Astrocyte of the spinal cord (primary cell): ENCODE results near the gene ZC3H7B.
A peak's percentile ranks its signal among the peaks of the same experiment; 100 is the strongest.

Source experiments
- DNase-seq: peaks from one replicate; pipeline ENCODE4 v3.0.0; 2011; ENCODE audit warnings: low read depth, low spot score
- H3K4me3 ChIP-seq: 2 replicates; pipeline ENCODE4 v1.5.1; 2011; ENCODE audit warnings: low read depth, mild to moderate bottlenecking, low read length, moderate library complexity
- in situ Hi-C: cut with HindIII; loops from 2 replicates; pipeline ENCODE4 v1.10.0; 2017; ENCODE audit warnings: low sequenced_read_pairs
- TF ChIP-seq, protein P1 (sequence below): IDR thresholded peaks from 2 replicates; pipeline ENCODE4 v1.5.1; 2012; ENCODE audit warnings: low read depth, mild to moderate bottlenecking, low read length, inconsistent platforms

Gene ZC3H7B

DNA sequence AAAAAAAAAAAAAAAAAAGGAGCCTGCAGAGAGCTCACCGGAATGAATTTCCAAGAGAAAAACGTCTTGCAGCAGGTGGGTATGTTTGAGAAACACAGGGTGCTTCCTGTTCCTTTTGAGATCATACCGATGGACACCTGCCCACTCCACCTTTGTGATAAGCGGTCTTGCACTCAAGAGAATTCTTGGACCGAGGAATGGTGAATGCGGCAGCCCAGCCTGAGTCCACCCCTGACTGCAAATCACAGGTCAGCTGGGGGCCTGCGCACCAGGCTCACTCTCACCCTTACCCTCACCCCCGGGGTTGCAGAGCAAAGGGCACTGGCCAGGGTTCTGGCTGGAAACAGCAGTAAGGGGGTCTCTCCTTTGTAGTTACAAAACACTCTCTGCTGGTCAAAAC is 63.6 kb downstream of the ZC3H7B start:
- in situ Hi-C loops, result no loop called here
- DNase-seq, result no peak
- TF ChIP-seq, protein P1, sequence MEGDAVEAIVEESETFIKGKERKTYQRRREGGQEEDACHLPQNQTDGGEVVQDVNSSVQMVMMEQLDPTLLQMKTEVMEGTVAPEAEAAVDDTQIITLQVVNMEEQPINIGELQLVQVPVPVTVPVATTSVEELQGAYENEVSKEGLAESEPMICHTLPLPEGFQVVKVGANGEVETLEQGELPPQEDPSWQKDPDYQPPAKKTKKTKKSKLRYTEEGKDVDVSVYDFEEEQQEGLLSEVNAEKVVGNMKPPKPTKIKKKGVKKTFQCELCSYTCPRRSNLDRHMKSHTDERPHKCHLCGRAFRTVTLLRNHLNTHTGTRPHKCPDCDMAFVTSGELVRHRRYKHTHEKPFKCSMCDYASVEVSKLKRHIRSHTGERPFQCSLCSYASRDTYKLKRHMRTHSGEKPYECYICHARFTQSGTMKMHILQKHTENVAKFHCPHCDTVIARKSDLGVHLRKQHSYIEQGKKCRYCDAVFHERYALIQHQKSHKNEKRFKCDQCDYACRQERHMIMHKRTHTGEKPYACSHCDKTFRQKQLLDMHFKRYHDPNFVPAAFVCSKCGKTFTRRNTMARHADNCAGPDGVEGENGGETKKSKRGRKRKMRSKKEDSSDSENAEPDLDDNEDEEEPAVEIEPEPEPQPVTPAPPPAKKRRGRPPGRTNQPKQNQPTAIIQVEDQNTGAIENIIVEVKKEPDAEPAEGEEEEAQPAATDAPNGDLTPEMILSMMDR, result no peak
- no peak overlapping the region for H3K4me3 ChIP-seq

DNA sequence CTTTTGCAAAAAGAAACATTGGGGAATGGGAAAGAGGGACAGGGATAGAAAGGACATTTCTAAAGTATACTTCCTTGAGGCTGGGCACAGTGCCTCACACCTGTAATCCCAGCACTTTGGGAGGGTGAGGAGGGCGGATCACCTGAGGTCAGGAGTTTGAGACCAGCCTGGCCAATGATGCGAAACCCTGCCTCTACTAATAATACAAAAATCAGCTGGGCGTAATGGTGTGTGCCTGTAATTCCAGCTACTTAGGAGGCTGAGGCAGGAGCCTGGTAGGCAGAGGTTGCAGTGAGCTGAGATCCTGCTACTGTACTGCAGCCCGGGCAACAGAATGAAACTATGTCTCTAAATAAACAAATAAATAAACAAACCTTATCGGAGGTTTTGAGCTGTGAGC is 64.1 kb downstream of the ZC3H7B start:
- in situ Hi-C loops, result no loop called here
- TF ChIP-seq, protein P1, result no peak
- DNase-seq, result no peak
- H3K4me3 ChIP-seq, result no peak overlapping the region

DNA sequence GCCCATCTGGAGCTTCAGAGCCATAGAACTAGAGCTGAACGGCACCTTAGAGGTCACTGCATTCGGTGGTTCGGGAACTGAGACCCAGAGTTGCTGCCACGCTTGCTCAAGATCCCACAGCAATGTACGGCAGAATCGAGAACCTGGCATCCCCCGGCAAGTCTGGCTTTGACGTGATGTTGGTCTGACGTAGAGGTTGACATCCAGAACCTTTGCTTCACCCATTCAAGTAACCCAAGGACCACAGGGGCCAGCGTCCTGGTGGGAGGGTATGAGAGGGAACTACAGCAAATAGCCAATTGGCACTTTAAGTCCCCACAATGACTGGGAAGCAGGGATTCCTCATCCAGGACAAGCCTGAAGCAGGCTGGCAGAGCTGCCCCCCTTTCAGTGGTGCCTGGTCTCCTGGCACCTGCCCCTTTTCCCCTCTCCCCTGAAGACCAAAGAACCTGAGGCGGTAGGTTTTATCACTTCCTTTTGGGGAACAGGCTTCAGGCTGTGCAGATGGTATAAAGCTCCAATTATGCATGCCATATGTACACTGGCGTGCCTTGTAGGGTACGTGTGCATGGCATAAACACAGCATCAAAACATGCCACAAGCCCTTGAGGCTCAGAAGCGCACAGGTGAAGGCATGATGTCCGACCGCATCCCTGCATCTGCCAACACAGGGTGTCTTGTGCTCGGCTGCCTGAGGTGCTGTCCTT is 65.2 kb downstream of the ZC3H7B start:
- H3K4me3 ChIP-seq, result no peak overlapping the region
- TF ChIP-seq, protein P1, result no peak
- in situ Hi-C loops, result no loop called here
- no peak for DNase-seq

DNA sequence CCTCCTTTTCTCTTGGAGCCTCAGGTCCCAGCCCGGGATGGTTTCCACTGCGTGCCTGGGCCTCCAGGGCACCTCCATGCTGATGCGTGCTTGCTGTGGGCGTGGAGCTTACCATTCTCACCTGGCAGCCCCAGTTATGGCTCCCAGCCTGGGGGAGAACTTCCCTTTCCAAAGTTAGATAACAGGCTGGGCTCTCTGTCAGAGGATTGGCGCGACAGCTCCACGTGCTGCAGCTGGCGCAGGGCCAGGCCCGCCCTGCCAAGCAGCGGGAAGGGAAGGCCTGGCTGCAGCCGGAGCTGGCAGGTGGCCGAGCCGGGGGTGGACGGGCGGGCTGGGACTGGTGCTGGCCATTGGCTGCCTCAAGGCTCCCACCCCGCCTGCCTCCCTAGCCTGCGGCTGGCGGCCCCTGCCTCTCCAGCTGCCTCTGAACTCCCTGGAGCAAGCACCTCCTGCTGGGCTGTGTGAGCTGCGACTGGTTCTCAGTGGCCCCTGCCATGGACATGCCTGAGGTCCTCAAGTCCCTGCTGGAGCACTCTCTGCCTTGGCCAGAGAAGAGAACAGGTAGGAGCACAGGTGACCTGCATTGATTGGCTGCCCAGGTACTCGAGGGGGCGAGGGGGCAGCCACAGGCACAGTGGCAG is 65.8 kb downstream of the ZC3H7B start:
- in situ Hi-C loops, result no loop called here
- TF ChIP-seq, protein P1, result peak; percentile 35
- no peak overlapping the region for H3K4me3 ChIP-seq
- peak; percentile 96 for DNase-seq

DNA sequence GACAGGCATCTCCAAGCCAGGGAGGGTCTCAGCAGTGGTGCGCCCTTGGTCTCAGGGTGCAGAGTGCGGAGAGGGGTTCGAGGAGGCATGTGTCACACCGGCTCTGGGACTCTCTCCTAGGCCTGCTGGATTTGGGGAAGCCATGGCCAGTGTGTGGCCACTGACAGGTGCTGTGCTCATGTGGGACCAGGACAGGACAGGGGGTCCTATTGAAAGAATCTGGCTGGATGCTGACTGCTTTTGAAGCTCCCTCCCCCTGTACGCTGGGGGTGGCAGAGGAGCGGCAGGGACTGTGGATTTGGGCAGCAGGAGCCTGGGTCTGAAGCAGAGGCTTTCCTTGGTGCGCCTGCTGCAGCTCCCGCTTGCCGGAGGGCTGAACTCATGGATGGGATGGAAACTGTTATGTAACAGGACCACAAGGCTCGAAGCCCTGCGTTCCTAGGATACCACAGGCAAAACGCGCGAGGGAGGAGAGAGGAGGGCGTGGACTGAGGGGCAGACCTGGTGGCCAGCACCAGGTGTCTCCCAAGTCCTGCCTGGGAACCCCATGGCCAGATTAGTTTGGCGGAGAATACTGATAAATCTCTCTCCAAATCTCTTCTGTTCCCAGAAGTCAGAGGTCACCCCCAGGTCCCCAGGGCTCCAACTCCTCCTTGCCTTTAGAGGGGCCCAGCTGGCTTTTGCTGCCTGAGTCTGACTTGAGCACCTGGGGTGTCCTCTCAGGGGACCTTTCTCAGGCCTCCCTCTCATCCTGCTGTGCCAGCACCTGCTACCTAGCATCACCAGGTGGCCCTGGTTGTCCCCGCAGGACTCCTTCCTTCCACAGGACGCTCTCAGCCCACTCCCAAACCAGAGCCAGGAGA is 66.6 kb downstream of the ZC3H7B start:
- peak; percentile 14 for DNase-seq
- in situ Hi-C loops, result no loop called here
- TF ChIP-seq, protein P1, result no peak
- no peak overlapping the region for H3K4me3 ChIP-seq

DNA sequence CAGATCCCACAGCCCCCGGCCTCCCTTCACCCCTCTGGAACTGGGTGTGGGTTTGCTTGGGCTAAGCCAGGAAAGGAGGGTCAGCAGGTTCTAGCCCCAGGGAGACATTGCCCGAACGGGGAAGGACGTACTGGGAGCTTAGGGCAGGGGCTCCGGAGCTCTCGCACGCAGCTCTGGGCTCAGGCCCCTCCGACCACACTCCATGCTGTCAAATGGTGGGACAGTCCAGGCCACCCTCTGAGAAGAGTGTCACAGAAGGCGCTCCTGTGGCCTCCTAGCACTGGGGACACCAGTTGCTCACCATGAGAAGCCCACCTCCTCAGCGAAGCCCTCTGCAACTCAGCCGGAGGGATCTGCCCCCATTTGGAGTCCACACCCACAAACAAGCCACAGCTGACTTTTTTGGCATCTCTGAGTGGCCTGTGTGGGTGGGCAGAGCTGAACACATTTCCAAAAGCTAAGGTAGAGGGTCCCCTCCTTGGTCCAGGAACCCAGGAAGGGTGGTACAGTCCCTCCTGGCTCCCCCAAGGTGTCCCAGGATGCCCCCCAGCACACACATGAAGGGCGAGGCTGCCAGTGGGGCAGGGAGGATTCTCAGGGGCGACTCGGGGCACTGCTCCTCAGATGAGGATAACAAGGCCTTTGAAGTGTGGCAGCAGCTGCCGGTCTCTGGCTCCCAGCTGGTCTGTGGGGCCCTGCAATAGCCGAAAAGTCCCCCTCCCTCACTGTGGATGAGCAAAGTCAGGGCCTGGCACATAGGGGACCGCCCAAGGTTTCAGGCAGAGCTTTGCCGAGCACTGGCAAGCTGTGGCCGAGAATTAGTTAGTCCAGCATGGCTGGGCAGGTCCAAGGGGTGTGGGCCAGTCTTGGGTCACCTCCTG is 67.5 kb downstream of the ZC3H7B start:
- TF ChIP-seq, protein P1, result no peak
- in situ Hi-C loops, result no loop called here
- no peak for DNase-seq
- H3K4me3 ChIP-seq, result no peak overlapping the region
